ENCODE data around the gene BARHL2. TPM values are rescaled to one million over a fixed set of nuclear protein-coding genes. Genes with fewer than 3 reads are reported as not detected.

The BARHL2 gene
- total and polyA plus RNA-seq, 2 of the 4 experiments (the other 2 are of a cell fraction) = not detected

DNA sequence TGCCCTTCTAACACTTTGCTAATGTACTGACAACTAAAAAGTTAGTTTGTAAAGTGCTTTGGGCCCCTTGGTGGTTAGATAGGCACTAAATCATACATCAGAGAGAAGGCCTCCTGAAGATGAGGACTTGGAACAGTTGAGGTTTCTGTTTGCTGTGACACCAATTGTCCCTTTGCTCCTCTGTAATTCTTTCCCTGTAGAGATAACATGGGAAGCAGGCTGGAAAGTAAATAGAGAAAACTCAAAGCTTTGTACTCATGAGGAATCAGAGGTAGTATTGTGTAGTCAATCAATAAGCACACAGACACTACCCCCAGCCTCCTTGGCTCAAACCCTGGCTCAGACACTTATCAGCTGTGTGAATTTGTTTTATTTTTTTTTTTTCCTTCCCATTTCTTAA, 31.6 kb upstream of the BARHL2 start:
- Histone ChIP-seq H3K56ac (ENCODE audit: extremely low read depth, insufficient read depth, low read length) (no peak overlapping the region), H2BK120ac (ENCODE audit: low read depth, low read length) (no peak overlapping the region), H3K36me3 (ENCODE audit: control insufficient read depth, insufficient read depth, low read length) (no peaks in the 10 kb centered on the region), H2BK20ac (ENCODE audit: low read depth, low read length) (no peak overlapping the region), H3K4ac (ENCODE audit: low read depth, low read length) (no peak overlapping the region), H2BK5ac (ENCODE audit: low read depth, low read length, poor library complexity, severe bottlenecking) (no peak overlapping the region), H3K9ac (ENCODE audit: low read depth, low read length) (no peak overlapping the region), H2AFZ (replicated peaks; ENCODE audit: low read length, poor library complexity) (no peak overlapping the region), H3K27ac (ENCODE audit: insufficient read depth, low read length) (no peak overlapping the region), H3K4me2 (ENCODE audit: low read depth, low read length) (no peak overlapping the region), H3K79me1 (ENCODE audit: low read depth in 1 of 2, low read length in 2 of 2) (no peaks in the 10 kb centered on the region), H3K18ac (ENCODE audit: low read depth, low read length) (no peak overlapping the region), H3K23ac (ENCODE audit: low read depth, low read length) (no peak overlapping the region), H2AK9ac (replicated peaks; ENCODE audit: low read depth, low read length, poor library complexity) (no peak overlapping the region), H3K27me3 (ENCODE audit: control insufficient read depth, insufficient read depth, low read length) (no peaks in the 10 kb centered on the region), H2AK5ac (ENCODE audit: low read depth, low read length) (no peak overlapping the region), H3K4me1 (ENCODE audit: control insufficient read depth, insufficient read depth, low read length) (no peaks in the 10 kb centered on the region), H3K9me1 (ENCODE audit: insufficient read depth, low read length) (no peaks in the 10 kb centered on the region), H3K9me3 (ENCODE audit: control insufficient read depth, insufficient read depth, low read length) (no peaks in the 10 kb centered on the region), H4K91ac (ENCODE audit: insufficient read depth, low read depth, low read length) (no peak overlapping the region), H2BK15ac (ENCODE audit: low read depth, low read length) (no peak overlapping the region), H3K14ac (replicated peaks; ENCODE audit: low read depth, low read length) (no peak overlapping the region), H3K4me3 (ENCODE audit: insufficient read depth, low read depth, low read length) (no peak overlapping the region), H4K5ac (ENCODE audit: low read depth, low read length) (no peak overlapping the region), H4K20me1 (ENCODE audit: insufficient read depth, low read length) (no peaks in the 10 kb centered on the region), H4K8ac (ENCODE audit: low read depth in 2 of 2, low read length in 2 of 2) (no peak overlapping the region)
- DNase-seq (no peak), ATAC-seq (ENCODE audit: low read depth) (no peak)
- intact Hi-C loops (cut with micrococcal nuclease) = no loop called here
- TF ChIP-seq MXI1 (IDR thresholded peaks at IDR 0.05; ENCODE audit: borderline replicate concordance, low read depth, low read length) = no peak
- POLR2A ChIA-PET (ENCODE audit: unreplicated experiment) = no interaction called here
- in situ Hi-C loops (cut with MboI; ENCODE audit: low sequenced_read_pairs) = no loop called here
- dilution Hi-C loops (cut with HindIII; ENCODE audit: low sequenced_read_pairs, unreplicated experiment) = no loop called here
- CTCF ChIA-PET = interaction anchor here (0.6 kb wide), 1 partner anchor 410 kb away, joined by 3 read pairs; no protein-coding TSS in a partner anchor
- BruUV-seq (replicated peaks) = no TSS peak

Measured in IMR-90 (cell line).